MCF 10A (cell line): ENCODE data around the gene CSF1R. TPM values are rescaled to one million over a fixed set of nuclear protein-coding genes. Genes with fewer than 3 reads are reported as not detected.

Experiments
- BruUV-seq: library from RNA; stranded (reverse); fragments of 400-500 nt; replicated peaks from 2 replicates; lab custom pipeline; 2021; lab: Mats Ljungman, UMichigan
- CTCF ChIA-PET: fragments of 300-600 bp; sonication (Branson Sonifier 250); formaldehyde crosslinking; extraction: SDS; loops from one replicate; lab custom pipeline; 2021; ENCODE audit warnings: antibody characterized with exemption, inconsistent platforms; lab: Yijun Ruan, JAX
- POLR2A ChIA-PET: fragments of 300-600, 350-650 bp; sonication (Branson Sonifier 250); formaldehyde crosslinking; extraction: SDS; loops from one replicate; lab custom pipeline; 2020; ENCODE audit warnings: antibody characterized with exemption, inconsistent platforms; lab: Yijun Ruan, JAX
- DNase-seq: peaks from one replicate; pipeline ENCODE4 v3.0.0-alpha.2; 2018; ENCODE audit not compliant: unreplicated experiment
- H3K27ac Mint-ChIP-seq: one replicate; pipeline ENCODE4 v1.8.0; 2022; ENCODE audit warnings: mild to moderate bottlenecking, low read depth, mixed read lengths; ENCODE audit not compliant: unreplicated experiment
- H3K27me3 Mint-ChIP-seq: one replicate; pipeline ENCODE4 v1.8.0; 2022; ENCODE audit warnings: mixed read lengths; ENCODE audit not compliant: insufficient read depth, unreplicated experiment
- H3K36me3 Mint-ChIP-seq: one replicate; pipeline ENCODE4 v1.8.0; 2022; ENCODE audit warnings: mild to moderate bottlenecking, moderate library complexity, mixed read lengths; ENCODE audit not compliant: insufficient read depth, unreplicated experiment
- H3K4me1 Mint-ChIP-seq: one replicate; pipeline ENCODE4 v1.8.0; 2022; ENCODE audit warnings: mixed read lengths; ENCODE audit not compliant: insufficient read depth, unreplicated experiment
- H3K4me3 Mint-ChIP-seq: one replicate; pipeline ENCODE4 v1.8.0; 2022; ENCODE audit warnings: mild to moderate bottlenecking, moderate library complexity, mixed read lengths; ENCODE audit not compliant: unreplicated experiment
- H3K9me3 Mint-ChIP-seq: one replicate; pipeline ENCODE4 v1.8.0; 2022; ENCODE audit warnings: mixed read lengths; ENCODE audit not compliant: unreplicated experiment
- CTCF ChIP-seq: fragments of 200-600 bp; IDR thresholded peaks from one replicate; pipeline ENCODE4 v1.8.0; 2022; ENCODE audit warnings: antibody characterized with exemption, mild to moderate bottlenecking; ENCODE audit not compliant: unreplicated experiment
- intact Hi-C: fragments of 100-400 bp; cut with micrococcal nuclease; formaldehyde crosslinking; loops from 2 replicates; pipeline ENCODE4 v1.14.1; 2022
- total RNA-seq: library from RNA; stranded (reverse); gene quantifications from 2 replicates; pipeline ENCODE4 v1.2.3, GENCODE V29; 2022

The CSF1R gene
- total RNA-seq, 1 experiment from 2014 or later = 1.6 TPM

- Mint-ChIP-seq H3K27me3 (no peaks in the 10 kb centered on the region), H3K4me1 (peaks cover 29% of the 10 kb centered on the region), H3K27ac (no peak overlapping the region), H3K36me3 (no peaks in the 10 kb centered on the region), H3K4me3 (no peak overlapping the region), H3K9me3 (no peaks in the 10 kb centered on the region)
- POLR2A ChIA-PET = interaction anchor here (1.3 kb wide), 1 partner anchor 23 kb away, joined by 3 read pairs; no protein-coding TSS in a partner anchor
- TF ChIP-seq CTCF = no peak
- CTCF ChIA-PET = interaction anchor here (0.6 to 1.4 kb wide), 3 partner anchors 10 to 97 kb away, joined by 3 to 4 read pairs (median 3); no protein-coding TSS in a partner anchor
- DNase-seq = no peak
- no TSS peak for BruUV-seq
- intact Hi-C loops = no loop called here
These were observed 47.3 kb upstream of the CSF1R start for GRCh38 chr5:150133581-150134197.

GRCh38 chr5:150132740-150133139, 46.4 kb upstream of the CSF1R start:
- no peak for DNase-seq
- Mint-ChIP-seq H3K4me1 (peaks cover 28% of the 10 kb centered on the region), H3K27me3 (no peaks in the 10 kb centered on the region), H3K9me3 (no peaks in the 10 kb centered on the region), H3K36me3 (no peaks in the 10 kb centered on the region), H3K4me3 (no peak overlapping the region), H3K27ac (no peak overlapping the region)
- CTCF ChIA-PET = interaction anchor here (0.6 to 1.5 kb wide), 6 partner anchors 10 to 140 kb away, joined by 3 to 11 read pairs (median 4); no protein-coding TSS in a partner anchor
- POLR2A ChIA-PET = interaction anchor here (1.3 kb wide), 1 partner anchor 96 kb away, joined by 3 read pairs; no protein-coding TSS in a partner anchor
- no TSS peak for BruUV-seq
- intact Hi-C loops = no loop called here
- no peak for TF ChIP-seq CTCF

- intact Hi-C loops = no loop called here
- TF ChIP-seq CTCF = no peak
- CTCF ChIA-PET = interaction anchor here (0.5 to 2.9 kb wide), 9 partner anchors 11 to 472 kb away, joined by 3 to 30 read pairs (median 4); no protein-coding TSS in a partner anchor
- Mint-ChIP-seq H3K9me3 (no peaks in the 10 kb centered on the region), H3K4me1 (peaks cover 25% of the 10 kb centered on the region), H3K27me3 (no peaks in the 10 kb centered on the region), H3K36me3 (no peaks in the 10 kb centered on the region), H3K27ac (no peak overlapping the region), H3K4me3 (no peak overlapping the region)
- no peak for DNase-seq
- no TSS peak for BruUV-seq
- POLR2A ChIA-PET = interaction anchor here (0.6 to 1.3 kb wide), 2 partner anchors 19 to 95 kb away, joined by 3 read pairs; no protein-coding TSS in a partner anchor
These were observed 45.8 kb upstream of the CSF1R start for GRCh38 chr5:150131978-150132694.

- CTCF ChIA-PET = interaction anchor here (0.5 to 3.2 kb wide), 13 partner anchors 9 to 471 kb away, joined by 3 to 30 read pairs (median 6); no protein-coding TSS in a partner anchor
- H3K9me3 Mint-ChIP-seq = no peaks in the 10 kb centered on the region
- POLR2A ChIA-PET = interaction anchor here (0.6 kb wide), 1 partner anchor 18 kb away, joined by 3 read pairs; no protein-coding TSS in a partner anchor
- no peak overlapping the region for H3K4me3 Mint-ChIP-seq
- H3K27ac Mint-ChIP-seq = no peak overlapping the region
- DNase-seq = no peak
- no peaks in the 10 kb centered on the region for H3K27me3 Mint-ChIP-seq
- TF ChIP-seq CTCF = no peak
- H3K4me1 Mint-ChIP-seq = peaks cover 25% of the 10 kb centered on the region
- no peaks in the 10 kb centered on the region for H3K36me3 Mint-ChIP-seq
- no TSS peak for BruUV-seq
- intact Hi-C loops = no loop called here
These were observed 45.1 kb upstream of the CSF1R start for GRCh38 chr5:150131461-150131860.
